Measurements from ENCODE around the gene VAV1.

VAV1 gene

GRCh38 chr19:6772028-6772865 is at the start of gene VAV1:
VAV1 (plus strand) TSS chr19:6772708; CDS start chr19:6772808, 100 bp downstream.
- DNase-seq = no peak

GRCh38 chr19:6723108-6723618 is 49.3 kb upstream of the VAV1 start:
- DNase-seq = no peak

GRCh38 chr19:6723738-6724137 is 48.8 kb upstream of the VAV1 start:
- no peak for DNase-seq

- no peak for DNase-seq
Measured at GRCh38 chr19:6724631-6725492, 47.6 kb upstream of the VAV1 start.

GRCh38 chr19:6725513-6726231 is 46.8 kb upstream of the VAV1 start:
- DNase-seq = no peak

- DNase-seq = no peak
Measured at GRCh38 chr19:6728346-6728745, 44.2 kb upstream of the VAV1 start.

- DNase-seq = no peak
Measured at GRCh38 chr19:6729573-6730152, 42.8 kb upstream of the VAV1 start.

GRCh38 chr19:6730153-6730804 is 42.2 kb upstream of the VAV1 start:
- DNase-seq = no peak

GRCh38 chr19:6730941-6731670 is 41.4 kb upstream of the VAV1 start:
- DNase-seq = no peak

- no peak for DNase-seq
Measured at GRCh38 chr19:6731822-6732221, 40.7 kb upstream of the VAV1 start.

- no peak for DNase-seq
Measured at GRCh38 chr19:6732803-6733337, 39.6 kb upstream of the VAV1 start.

GRCh38 chr19:6733338-6734095 is 39.0 kb upstream of the VAV1 start:
- no peak for DNase-seq

GRCh38 chr19:6734096-6734696 is 38.3 kb upstream of the VAV1 start:
- DNase-seq = no peak

GRCh38 chr19:6735181-6735911 is 37.2 kb upstream of the VAV1 start:
- no peak for DNase-seq

GRCh38 chr19:6736169-6736916 is 36.2 kb upstream of the VAV1 start:
- DNase-seq = peak; percentile 8

- no peak for DNase-seq
Measured at GRCh38 chr19:6736917-6737283, 35.6 kb upstream of the VAV1 start.

- peak; percentile 96 for DNase-seq
Measured at GRCh38 chr19:6737284-6737872, 35.1 kb upstream of the VAV1 start, which contains the start of gene GPR108. GPR108 (minus strand) TSS chr19:6737580; CDS start chr19:6737576, 4 bp downstream.
